A549 treated with RU486 at 1 μM for 4 hours (cell line): ENCODE measurements around the gene NANOG. TPM values are rescaled to one million over a fixed set of nuclear protein-coding genes. Genes with fewer than 3 reads are reported as not detected.

Experiments
- total RNA-seq: library from RNA; stranded (reverse); fragments of 200-300 nt; extraction: Qiagen RNA extraction; gene quantifications from 5 replicates; pipeline ENCODE4 v1.2.3, GENCODE V29; 2022; ENCODE audit warnings: low read depth

NANOG gene
- not detected in 5 replicates for total RNA-seq

DNA sequence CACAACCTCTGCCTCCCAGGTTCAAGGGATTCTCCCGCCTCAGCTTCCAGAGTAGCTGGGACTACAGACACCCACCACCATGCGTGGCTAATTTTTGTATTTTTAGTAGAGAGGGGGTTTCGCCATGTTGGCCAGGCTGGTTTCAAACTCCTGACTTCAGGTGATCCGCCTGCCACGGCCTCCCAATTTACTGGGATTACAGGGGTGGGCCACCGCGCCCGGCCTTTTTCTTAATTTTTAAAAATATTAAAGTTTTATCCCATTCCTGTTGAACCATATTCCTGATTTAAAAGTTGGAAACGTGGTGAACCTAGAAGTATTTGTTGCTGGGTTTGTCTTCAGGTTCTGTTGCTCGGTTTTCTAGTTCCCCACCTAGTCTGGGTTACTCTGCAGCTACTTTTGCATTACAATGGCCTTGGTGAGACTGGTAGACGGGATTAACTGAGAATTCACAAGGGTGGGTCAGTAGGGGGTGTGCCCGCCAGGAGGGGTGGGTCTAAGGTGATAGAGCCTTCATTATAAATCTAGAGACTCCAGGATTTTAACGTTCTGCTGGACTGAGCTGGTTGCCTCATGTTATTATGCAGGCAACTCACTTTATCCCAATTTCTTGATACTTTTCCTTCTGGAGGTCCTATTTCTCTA is at the start of gene NANOG:
NANOG (plus strand) TSS at position 519 of the 645 bp plus-strand sequence. CDS start 213 bp downstream, outside the sequence.

DNA sequence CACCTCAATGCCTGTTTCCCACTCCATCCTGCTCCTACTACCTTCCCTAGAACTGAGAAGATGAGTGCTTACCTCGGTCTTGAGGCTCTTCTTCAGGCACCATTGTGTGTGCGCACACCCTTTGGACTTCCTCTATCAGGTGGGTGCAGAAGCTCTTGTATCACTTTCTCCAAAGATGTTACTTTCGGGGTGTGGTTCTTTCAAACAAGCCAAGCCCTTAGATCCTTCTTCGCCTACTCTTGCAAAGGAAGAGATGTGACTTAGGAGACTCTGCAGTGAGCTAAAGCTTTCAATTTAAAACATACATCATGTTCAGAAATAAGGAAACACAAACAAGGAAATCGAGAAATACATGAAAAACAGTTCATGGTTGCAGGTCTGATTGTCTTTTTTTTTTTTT is 42.0 kb upstream of the NANOG start, which contains the start of gene CLEC4C:
CLEC4C (minus strand) TSS at position 130 of the 400 bp plus-strand sequence; CDS start at position 103, 27 bp downstream.

Other genes with a start within 250 kb of the NANOG start
- gene APOBEC1, start 123.5 kb upstream of the NANOG start, total RNA-seq: not detected in 5 replicates
- not detected in 5 replicates for gene GDF3, start 93.6 kb upstream of the NANOG start, total RNA-seq
- gene DPPA3, start 78.0 kb upstream of the NANOG start, total RNA-seq: not detected in 5 replicates
- not detected in 5 replicates for gene CLEC4C, start 42.0 kb upstream of the NANOG start, total RNA-seq
- gene NANOGNB, start 24.2 kb upstream of the NANOG start, total RNA-seq: not detected in 5 replicates
- gene SLC2A14, start 83.5 kb downstream of the NANOG start, total RNA-seq: 0.07 TPM in 1 of 5 replicates, not detected in the others
- gene SLC2A3, start 146.8 kb downstream of the NANOG start, total RNA-seq: 2.0 to 4.3 TPM (median 3.4 TPM) in 5 replicates
- 6.6 to 10.0 TPM (median 9.9 TPM) in 5 replicates for gene FOXJ2, start 243.3 kb downstream of the NANOG start, total RNA-seq